Measurements from ENCODE around the gene CBX5.
"Not testable (repeated sequence)": the region's sequence is repeated elsewhere in the genome, so short reads cannot be mapped to it uniquely, and the experiment has no call there.

Gene CBX5

GRCh38 chr12:54265364-54265812 lies 14.5 kb downstream of the CBX5 start:
- DNase-seq (ENCODE audit: low read depth in 3 of 3): no peak

- DNase-seq (ENCODE audit: low read depth in 3 of 3): no peak
These were observed 17.5 kb downstream of the CBX5 start for GRCh38 chr12:54262403-54262925.

GRCh38 chr12:54261815-54262402 lies 18.0 kb downstream of the CBX5 start:
- DNase-seq (ENCODE audit: low read depth in 3 of 3): no peak

GRCh38 chr12:54259194-54260011 lies 20.5 kb downstream of the CBX5 start:
- no peak for DNase-seq (ENCODE audit: low read depth in 3 of 3)

GRCh38 chr12:54258201-54258681 lies 21.7 kb downstream of the CBX5 start:
- no peak for DNase-seq (ENCODE audit: low read depth in 3 of 3)

GRCh38 chr12:54257332-54257731 lies 22.6 kb downstream of the CBX5 start:
- no peak for DNase-seq (ENCODE audit: low read depth in 3 of 3)

GRCh38 chr12:54253240-54253639 lies 26.7 kb downstream of the CBX5 start:
- no peak for DNase-seq (ENCODE audit: low read depth in 3 of 3)

GRCh38 chr12:54251667-54252284 lies 28.1 kb downstream of the CBX5 start:
- no peak for DNase-seq (ENCODE audit: low read depth in 3 of 3)

GRCh38 chr12:54249489-54249888 lies 30.4 kb downstream of the CBX5 start:
- no peak for DNase-seq (ENCODE audit: low read depth in 3 of 3)

GRCh38 chr12:54246011-54246641 lies 33.8 kb downstream of the CBX5 start:
- no peak for DNase-seq (ENCODE audit: low read depth in 3 of 3)

- no peak for DNase-seq (ENCODE audit: low read depth in 3 of 3)
These were observed 38.8 kb downstream of the CBX5 start for GRCh38 chr12:54240971-54241588.

- no peak for DNase-seq (ENCODE audit: low read depth in 3 of 3)
These were observed 39.8 kb downstream of the CBX5 start for GRCh38 chr12:54240129-54240528.

- no peak for DNase-seq (ENCODE audit: low read depth in 3 of 3)
These were observed 40.3 kb downstream of the CBX5 start for GRCh38 chr12:54239620-54240019.

GRCh38 chr12:54238531-54238930 lies 41.4 kb downstream of the CBX5 start:
- DNase-seq (ENCODE audit: low read depth in 3 of 3): no peak

GRCh38 chr12:54232790-54233189 lies 47.1 kb downstream of the CBX5 start:
- no peak for DNase-seq (ENCODE audit: low read depth in 3 of 3)

- DNase-seq (ENCODE audit: low read depth in 3 of 3): not testable (repeated sequence)
These were observed 48.7 kb downstream of the CBX5 start for GRCh38 chr12:54231269-54231668.

- no peak for DNase-seq (ENCODE audit: low read depth in 3 of 3)
These were observed 49.4 kb downstream of the CBX5 start for GRCh38 chr12:54230555-54230954.

- DNase-seq (ENCODE audit: low read depth in 3 of 3): no peak
These were observed 50.2 kb downstream of the CBX5 start for GRCh38 chr12:54229624-54230212.

GRCh38 chr12:54228471-54228870 lies 51.5 kb downstream of the CBX5 start:
- no peak for DNase-seq (ENCODE audit: low read depth in 3 of 3)

GRCh38 chr12:54227927-54228326 lies 52.0 kb downstream of the CBX5 start:
- not testable (repeated sequence) for DNase-seq (ENCODE audit: low read depth in 3 of 3)

GRCh38 chr12:54227376-54227775 lies 52.5 kb downstream of the CBX5 start:
- DNase-seq (ENCODE audit: low read depth in 3 of 3): no peak

All from stimulated activated CD4-positive, alpha-beta T cell treated with anti-CD3 and anti-CD28 coated beads, TNF-alpha, amount 100 ng/mL, for 4 hours (primary cell).